GM23338 (cell line): ENCODE results near the gene TYW1B.
"Not testable (repeated sequence)": the region's sequence is repeated elsewhere in the genome, so short reads cannot be mapped to it uniquely, and the experiment has no call there.

Source experiments
- CREB1 ChIP-seq: fragments of 250-450 bp; sonication (Bioruptor Pico); IDR thresholded peaks from 2 replicates; pipeline ENCODE4 v1.5.0; 2020; ENCODE audit warnings: low read depth, mild to moderate bottlenecking, moderate library complexity
- EZH2 ChIP-seq: fragments of 200-600 bp; sonication (generic); IDR thresholded peaks from one replicate; pipeline ENCODE4 v1.8.0; 2017; ENCODE audit warnings: antibody characterized with exemption, mild to moderate bottlenecking, low read depth; ENCODE audit not compliant: unreplicated experiment
- EZH2phosphoT487 ChIP-seq: fragments of 200-600 bp; sonication (generic); IDR thresholded peaks from one replicate; pipeline ENCODE4 v1.8.1; 2018; ENCODE audit warnings: antibody characterized with exemption; ENCODE audit not compliant: unreplicated experiment
- POLR2AphosphoS5 ChIP-seq: IDR thresholded peaks from 2 replicates; pipeline ENCODE4 v1.6.1; 2016; ENCODE audit warnings: antibody characterized with exemption, low read depth
- REST ChIP-seq: IDR thresholded peaks from one replicate; pipeline ENCODE4 v1.6.1; 2018; ENCODE audit warnings: antibody characterized with exemption; ENCODE audit not compliant: unreplicated experiment
- TF ChIP-seq, protein P1 (sequence below), 2 experiments: fragments of 200-600 bp in 1 of 2; sonication (generic) in 1 of 2; conservative IDR thresholded peaks; 2 replicates each; pipeline versions ENCODE4 v1.5.1 to v1.6.1; 2016 to 2017; ENCODE audit warnings: antibody characterized with exemption in 2 of 2, low read depth in 2 of 2, mild to moderate bottlenecking in 2 of 2, moderate library complexity in 1 of 2

- TF ChIP-seq, protein P1, sequence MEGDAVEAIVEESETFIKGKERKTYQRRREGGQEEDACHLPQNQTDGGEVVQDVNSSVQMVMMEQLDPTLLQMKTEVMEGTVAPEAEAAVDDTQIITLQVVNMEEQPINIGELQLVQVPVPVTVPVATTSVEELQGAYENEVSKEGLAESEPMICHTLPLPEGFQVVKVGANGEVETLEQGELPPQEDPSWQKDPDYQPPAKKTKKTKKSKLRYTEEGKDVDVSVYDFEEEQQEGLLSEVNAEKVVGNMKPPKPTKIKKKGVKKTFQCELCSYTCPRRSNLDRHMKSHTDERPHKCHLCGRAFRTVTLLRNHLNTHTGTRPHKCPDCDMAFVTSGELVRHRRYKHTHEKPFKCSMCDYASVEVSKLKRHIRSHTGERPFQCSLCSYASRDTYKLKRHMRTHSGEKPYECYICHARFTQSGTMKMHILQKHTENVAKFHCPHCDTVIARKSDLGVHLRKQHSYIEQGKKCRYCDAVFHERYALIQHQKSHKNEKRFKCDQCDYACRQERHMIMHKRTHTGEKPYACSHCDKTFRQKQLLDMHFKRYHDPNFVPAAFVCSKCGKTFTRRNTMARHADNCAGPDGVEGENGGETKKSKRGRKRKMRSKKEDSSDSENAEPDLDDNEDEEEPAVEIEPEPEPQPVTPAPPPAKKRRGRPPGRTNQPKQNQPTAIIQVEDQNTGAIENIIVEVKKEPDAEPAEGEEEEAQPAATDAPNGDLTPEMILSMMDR (conservative IDR thresholded peaks at IDR 0.05; ENCODE audit: low read depth in 2 of 2) = not testable (repeated sequence)
- not testable (repeated sequence) for TF ChIP-seq EZH2; POLR2AphosphoS5; REST; CREB1 (CRISPR knock-in tag); EZH2phosphoT487
Observed at GRCh38 chr7:72822497-72822896, 5.5 kb downstream of the TYW1B start.
